Measurements from ENCODE around the gene SPSB3.

SPSB3 gene

GRCh38 chr16:1769402-1770300 is 12.7 kb downstream of the SPSB3 start:
- H3K9me3 ChIP-seq (ENCODE audit: control insufficient read depth, insufficient read depth, low read depth, low read length) = no peaks in the 10 kb centered on the region
- H3K4me3 ChIP-seq (ENCODE audit: low read depth, low read length) = peak overlapping the region; percentile 95
- CTCF ChIA-PET = no interaction called here
- peak overlapping the region; percentile 94 for H3K27ac ChIP-seq (ENCODE audit: extremely low read depth, low read depth, low read length)
- peaks cover 9% of the 10 kb centered on the region for H3K4me1 ChIP-seq (ENCODE audit: control insufficient read depth, insufficient read depth, low read length)
- peaks cover 0 to 76% of the 10 kb centered on the region in 2 experiments; a peak in 1 of 3 replicates for H3K36me3 ChIP-seq (ENCODE audit: control insufficient read depth in 2 of 2, insufficient read depth in 1 of 2, low read length in 2 of 2)
- POLR2A ChIA-PET = interaction anchor here (0.6 to 6.0 kb wide), 8 partner anchors 9 to 218 kb away, joined by 3 to 113 read pairs (median 4); partner anchors contain the start of genes CRAMP1, IFT140, JPT2 and MAPK8IP3
- no peak for TF ChIP-seq HOXD13 (CRISPR knock-in tag; IDR thresholded peaks at IDR 0.05; ENCODE audit: borderline replicate concordance)
- TF ChIP-seq BCL11A (tag by site-specific recombination; IDR thresholded peaks at IDR 0.05; ENCODE audit: low read depth) = no peak
- TF ChIP-seq ZNF701 (tag by site-specific recombination; IDR thresholded peaks at IDR 0.05) = no peak
- TF ChIP-seq ZNF76 (tag by site-specific recombination; IDR thresholded peaks at IDR 0.05; ENCODE audit: borderline replicate concordance, low read depth) = 0 out of 2 replicates have a peak, but pooled peaks have one; percentile 10
- TF ChIP-seq, protein P1, sequence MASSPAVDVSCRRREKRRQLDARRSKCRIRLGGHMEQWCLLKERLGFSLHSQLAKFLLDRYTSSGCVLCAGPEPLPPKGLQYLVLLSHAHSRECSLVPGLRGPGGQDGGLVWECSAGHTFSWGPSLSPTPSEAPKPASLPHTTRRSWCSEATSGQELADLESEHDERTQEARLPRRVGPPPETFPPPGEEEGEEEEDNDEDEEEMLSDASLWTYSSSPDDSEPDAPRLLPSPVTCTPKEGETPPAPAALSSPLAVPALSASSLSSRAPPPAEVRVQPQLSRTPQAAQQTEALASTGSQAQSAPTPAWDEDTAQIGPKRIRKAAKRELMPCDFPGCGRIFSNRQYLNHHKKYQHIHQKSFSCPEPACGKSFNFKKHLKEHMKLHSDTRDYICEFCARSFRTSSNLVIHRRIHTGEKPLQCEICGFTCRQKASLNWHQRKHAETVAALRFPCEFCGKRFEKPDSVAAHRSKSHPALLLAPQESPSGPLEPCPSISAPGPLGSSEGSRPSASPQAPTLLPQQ (tag by site-specific recombination; IDR thresholded peaks at IDR 0.05) = no peak; the same call in none of the 2 replicates
- no peak for TF ChIP-seq ZNF37A (tag by site-specific recombination; IDR thresholded peaks at IDR 0.05)
- TF ChIP-seq ZNF169 (tag by site-specific recombination; IDR thresholded peaks at IDR 0.05) = no peak
- TF ChIP-seq IKZF3 (tag by site-specific recombination; IDR thresholded peaks at IDR 0.05) = peak; percentile 46; the same call in 1 of the 2 replicates
- TF ChIP-seq REPIN1 (tag by site-specific recombination; IDR thresholded peaks at IDR 0.05; ENCODE audit: low read depth) = no peak
- TF ChIP-seq TRIM28 (IDR thresholded peaks at IDR 0.05; ENCODE audit: borderline replicate concordance, low read length) = no peak
- TF ChIP-seq, protein P2, sequence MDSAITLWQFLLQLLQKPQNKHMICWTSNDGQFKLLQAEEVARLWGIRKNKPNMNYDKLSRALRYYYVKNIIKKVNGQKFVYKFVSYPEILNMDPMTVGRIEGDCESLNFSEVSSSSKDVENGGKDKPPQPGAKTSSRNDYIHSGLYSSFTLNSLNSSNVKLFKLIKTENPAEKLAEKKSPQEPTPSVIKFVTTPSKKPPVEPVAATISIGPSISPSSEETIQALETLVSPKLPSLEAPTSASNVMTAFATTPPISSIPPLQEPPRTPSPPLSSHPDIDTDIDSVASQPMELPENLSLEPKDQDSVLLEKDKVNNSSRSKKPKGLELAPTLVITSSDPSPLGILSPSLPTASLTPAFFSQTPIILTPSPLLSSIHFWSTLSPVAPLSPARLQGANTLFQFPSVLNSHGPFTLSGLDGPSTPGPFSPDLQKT (IDR thresholded peaks at IDR 0.05; ENCODE audit: borderline replicate concordance, low read depth, low read length) = no peak
- TF ChIP-seq ZNF626 (tag by site-specific recombination; IDR thresholded peaks at IDR 0.05) = no peak
- TF ChIP-seq ZBTB8A (tag by site-specific recombination; IDR thresholded peaks at IDR 0.05) = peak; percentile 56; the same call in 1 of the 2 replicates
- no peak for TF ChIP-seq TCF7L2 (IDR thresholded peaks at IDR 0.05; ENCODE audit: borderline replicate concordance, low read depth, low read length)
- TF ChIP-seq ZBTB20 (tag by site-specific recombination; IDR thresholded peaks at IDR 0.05) = no peak
- TF ChIP-seq ZNF274 (IDR thresholded peaks at IDR 0.05; ENCODE audit: low read length) = no peak
- no peak for TF ChIP-seq ZNF274 (tag by site-specific recombination; IDR thresholded peaks at IDR 0.05; ENCODE audit: borderline replicate concordance)
- TF ChIP-seq GLIS2 (tag by site-specific recombination; IDR thresholded peaks at IDR 0.05) = peak; percentile 67
- no peak for TF ChIP-seq ZNF211 (tag by site-specific recombination; IDR thresholded peaks at IDR 0.05; ENCODE audit: low read depth)
- TF ChIP-seq ZSCAN5A (tag by site-specific recombination; IDR thresholded peaks at IDR 0.05) = no peak
- no peak for TF ChIP-seq ZNF366 (tag by site-specific recombination; conservative IDR thresholded peaks at IDR 0.05)
- TF ChIP-seq ZNF214 (tag by site-specific recombination; IDR thresholded peaks at IDR 0.05; ENCODE audit: borderline replicate concordance) = no peak
- 0 out of 2 replicates have a peak, but pooled peaks have one; percentile 19 for TF ChIP-seq ZNF513 (tag by site-specific recombination; IDR thresholded peaks at IDR 0.05)
- TF ChIP-seq ZNF624 (tag by site-specific recombination; IDR thresholded peaks at IDR 0.05) = no peak
- TF ChIP-seq ZNF335 (tag by site-specific recombination; conservative IDR thresholded peaks at IDR 0.05) = peak; percentile 97
- no peak for TF ChIP-seq ZNF2 (tag by site-specific recombination; IDR thresholded peaks at IDR 0.05)
- TF ChIP-seq HIC1 (tag by site-specific recombination; IDR thresholded peaks at IDR 0.05) = 0 out of 2 replicates have a peak, but pooled peaks have one; percentile 57
- 0 out of 2 replicates have a peak, but pooled peaks have one; percentile 22 for TF ChIP-seq GLIS1 (tag by site-specific recombination; IDR thresholded peaks at IDR 0.05)
- TF ChIP-seq ZFP41 (tag by site-specific recombination; IDR thresholded peaks at IDR 0.05; ENCODE audit: borderline replicate concordance) = no peak
- TF ChIP-seq ZBTB21 (tag by site-specific recombination; IDR thresholded peaks at IDR 0.05) = no peak
- no peak for TF ChIP-seq ZNF747 (tag by site-specific recombination; IDR thresholded peaks at IDR 0.05)
